ENCODE measurements around the gene SRGAP3. TPM values are rescaled to one million over a fixed set of nuclear protein-coding genes. Genes with fewer than 3 reads are reported as not detected.

SRGAP3 gene
- total RNA-seq, 4 donors from 2014 or later, result 2.4 to 35.5 (median 8.2) TPM

- no peak for DNase-seq
- Histone ChIP-seq H3K27me3 (no peaks in the 10 kb centered on the region), H3K27ac (no peak overlapping the region), H3K4me3 (no peak overlapping the region), H3K4me1 (no peaks in the 10 kb centered on the region), H3K9me3 (no peaks in the 10 kb centered on the region), H3K36me3 (no peaks in the 10 kb centered on the region)
- TF ChIP-seq POLR2A (IDR thresholded peaks at IDR 0.05) (no peak), CTCF (IDR thresholded peaks at IDR 0.05) (no peak)
- intact Hi-C loops (cut with DNase I; ENCODE audit: low total_unique reads), result no loop called here
Observed at GRCh38 chr3:9015250-9015649, 234.2 kb downstream of the SRGAP3 start.

GRCh38 chr3:9013782-9014563, 235.5 kb downstream of the SRGAP3 start:
- intact Hi-C loops (cut with DNase I; ENCODE audit: low total_unique reads), result no loop called here
- H3K4me1 ChIP-seq, result no peaks in the 10 kb centered on the region

GRCh38 chr3:9012521-9012920, 236.9 kb downstream of the SRGAP3 start:
- intact Hi-C loops (cut with DNase I; ENCODE audit: low total_unique reads), result no loop called here

More at GRCh38 chr3:9013782-9014563, 235.5 kb downstream of the SRGAP3 start:
- Histone ChIP-seq H3K27ac (no peak overlapping the region), H3K27me3 (no peaks in the 10 kb centered on the region), H3K9me3 (no peaks in the 10 kb centered on the region), H3K4me3 (no peak overlapping the region), H3K36me3 (no peaks in the 10 kb centered on the region)
- TF ChIP-seq CTCF (IDR thresholded peaks at IDR 0.05) (no peak), POLR2A (IDR thresholded peaks at IDR 0.05) (no peak)
- DNase-seq, result no peak

GRCh38 chr3:9009976-9010545, 239.4 kb downstream of the SRGAP3 start:
- H3K4me3 ChIP-seq, result no peak overlapping the region
- no peak overlapping the region for H3K27ac ChIP-seq
- H3K9me3 ChIP-seq, result no peaks in the 10 kb centered on the region
- no peaks in the 10 kb centered on the region for H3K27me3 ChIP-seq
- H3K4me1 ChIP-seq, result no peaks in the 10 kb centered on the region
- no peaks in the 10 kb centered on the region for H3K36me3 ChIP-seq
- TF ChIP-seq CTCF (IDR thresholded peaks at IDR 0.05), result no peak
- TF ChIP-seq POLR2A (IDR thresholded peaks at IDR 0.05), result no peak
- no peak for DNase-seq
- intact Hi-C loops (cut with DNase I; ENCODE audit: low total_unique reads), result no loop called here

More at GRCh38 chr3:9012521-9012920, 236.9 kb downstream of the SRGAP3 start:
- Histone ChIP-seq H3K4me1 (no peaks in the 10 kb centered on the region), H3K9me3 (no peaks in the 10 kb centered on the region), H3K27ac (no peak overlapping the region), H3K4me3 (no peak overlapping the region), H3K27me3 (no peaks in the 10 kb centered on the region), H3K36me3 (no peaks in the 10 kb centered on the region)
- DNase-seq, result no peak
- TF ChIP-seq CTCF (IDR thresholded peaks at IDR 0.05), result no peak
- TF ChIP-seq POLR2A (IDR thresholded peaks at IDR 0.05), result no peak

- no peaks in the 10 kb centered on the region for H3K36me3 ChIP-seq
- intact Hi-C loops (cut with DNase I; ENCODE audit: low total_unique reads), result no loop called here
- H3K9me3 ChIP-seq, result no peaks in the 10 kb centered on the region
- no peak overlapping the region for H3K4me3 ChIP-seq
- DNase-seq, result no peak
- TF ChIP-seq CTCF (IDR thresholded peaks at IDR 0.05), result no peak
- TF ChIP-seq POLR2A (IDR thresholded peaks at IDR 0.05), result no peak
- no peaks in the 10 kb centered on the region for H3K27me3 ChIP-seq
- no peak overlapping the region for H3K27ac ChIP-seq
- H3K4me1 ChIP-seq, result no peaks in the 10 kb centered on the region
Observed at GRCh38 chr3:9008550-9009255, 240.7 kb downstream of the SRGAP3 start.

Measured in uterus (tissue), 4 donors.